HG03565 (cell line): ENCODE measurements around the gene PHLPP1.

ENCODE experiments used
- ATAC-seq: cut with Tn5 transposase; IDR thresholded peaks from one replicate; pipeline ENCODE4 v1.9.1; 2021; ENCODE audit warnings: mild to moderate bottlenecking, moderate library complexity; ENCODE audit not compliant: unreplicated experiment

The PHLPP1 gene

DNA sequence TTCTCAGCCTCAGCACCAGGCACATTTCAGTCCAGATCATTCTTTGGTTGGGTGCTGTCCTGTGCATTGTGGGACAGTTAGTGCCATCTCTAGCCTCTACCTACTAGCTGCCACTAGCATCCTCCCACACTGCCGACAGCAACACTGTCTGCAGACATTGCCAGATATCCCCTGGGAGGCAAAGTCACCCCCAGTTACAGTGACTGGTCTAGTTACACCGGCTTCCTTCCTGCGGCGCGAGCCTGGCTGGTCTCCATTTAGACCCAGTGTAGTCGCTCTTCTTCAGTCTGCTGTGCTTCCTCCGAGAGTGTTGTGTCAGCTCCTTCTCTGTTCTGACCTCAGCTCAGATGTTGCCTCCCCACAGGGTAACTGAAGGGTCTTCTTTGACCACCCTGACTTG is 283.1 kb downstream of the PHLPP1 start:
- ATAC-seq: no peak

- no peak for ATAC-seq
Measured at GRCh38 chr18:62999392-62999791, 284.1 kb downstream of the PHLPP1 start.

- ATAC-seq: no peak
Measured at GRCh38 chr18:62999921-63000320, 284.6 kb downstream of the PHLPP1 start.

DNA sequence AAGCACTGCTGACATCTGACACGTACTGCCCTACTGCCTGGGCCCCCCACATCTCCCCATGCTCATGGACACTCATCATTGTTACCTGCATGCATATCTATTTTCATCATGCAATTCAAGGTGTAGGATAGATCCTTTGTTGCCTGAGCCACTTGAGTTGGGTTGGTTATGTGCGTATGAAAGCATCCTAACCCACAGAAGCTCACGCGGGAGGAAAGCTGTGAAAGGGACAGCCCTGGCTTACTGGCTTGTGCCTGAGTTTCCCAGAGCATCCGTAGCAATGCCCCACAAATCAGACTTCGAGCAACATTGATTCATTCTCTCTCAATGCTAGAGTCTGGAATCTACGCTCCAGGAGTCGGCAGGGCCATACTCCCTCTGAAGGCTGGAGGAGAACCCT is 285.5 kb downstream of the PHLPP1 start:
- ATAC-seq: no peak

GRCh38 chr18:63001861-63002260 is 286.5 kb downstream of the PHLPP1 start:
- no peak for ATAC-seq

DNA sequence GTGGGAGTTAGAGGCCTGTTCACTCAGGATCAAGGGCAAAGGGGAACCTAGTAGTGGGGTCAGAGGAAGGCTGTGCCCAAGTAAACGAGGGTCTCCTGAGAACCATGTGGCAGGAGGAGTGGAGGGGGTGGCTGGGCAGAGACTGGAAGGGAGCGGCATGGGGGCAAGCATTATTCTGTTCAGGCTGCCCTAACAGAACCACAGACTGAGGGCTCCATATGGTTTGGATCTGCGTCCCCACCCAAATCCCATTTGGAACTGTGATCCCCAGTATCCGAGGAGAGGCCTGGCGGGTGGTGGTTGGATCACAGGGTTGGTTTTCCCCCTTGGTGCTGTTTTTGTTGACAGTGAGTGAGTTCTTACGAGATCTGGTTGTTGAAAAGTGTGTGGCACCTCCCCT is 287.0 kb downstream of the PHLPP1 start:
- ATAC-seq: no peak

GRCh38 chr18:63002803-63003445 is 287.6 kb downstream of the PHLPP1 start:
- ATAC-seq: no peak

- ATAC-seq: no peak
Measured at GRCh38 chr18:63003899-63004298, 288.6 kb downstream of the PHLPP1 start.

DNA sequence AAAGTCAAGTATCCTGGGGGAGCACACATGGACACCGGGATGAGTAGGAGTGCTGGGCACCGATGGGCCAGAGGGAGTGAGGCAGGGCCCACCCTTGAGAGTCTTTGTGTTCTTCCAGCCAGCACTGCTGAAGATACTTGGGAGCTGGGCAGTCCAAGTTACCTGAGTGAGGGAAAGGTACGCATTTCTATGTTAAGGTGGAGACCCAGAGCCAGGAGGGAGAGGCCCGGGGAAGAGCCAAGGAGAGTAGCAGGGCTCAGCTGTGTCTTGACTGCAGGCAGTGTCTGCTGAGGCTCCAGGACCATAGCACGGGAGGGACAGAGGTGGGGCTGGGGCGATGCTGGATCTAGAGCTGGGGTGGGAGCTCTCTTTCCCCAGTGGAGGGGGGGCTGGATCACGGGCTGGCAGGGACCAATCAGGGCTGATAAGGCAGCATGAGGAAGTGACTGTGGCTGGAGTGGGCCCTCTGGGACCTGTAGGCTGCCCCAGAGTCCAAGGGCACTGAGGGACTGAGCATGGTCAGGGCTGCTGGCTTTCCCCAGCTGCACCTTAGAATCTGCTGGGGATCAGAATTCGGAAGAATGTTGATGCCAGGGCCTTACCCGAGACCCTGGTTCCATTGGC is 289.2 kb downstream of the PHLPP1 start:
- no peak for ATAC-seq

GRCh38 chr18:63005306-63005705 is 290.0 kb downstream of the PHLPP1 start:
- ATAC-seq: no peak

GRCh38 chr18:63007231-63007630 is 291.9 kb downstream of the PHLPP1 start:
- ATAC-seq: no peak

DNA sequence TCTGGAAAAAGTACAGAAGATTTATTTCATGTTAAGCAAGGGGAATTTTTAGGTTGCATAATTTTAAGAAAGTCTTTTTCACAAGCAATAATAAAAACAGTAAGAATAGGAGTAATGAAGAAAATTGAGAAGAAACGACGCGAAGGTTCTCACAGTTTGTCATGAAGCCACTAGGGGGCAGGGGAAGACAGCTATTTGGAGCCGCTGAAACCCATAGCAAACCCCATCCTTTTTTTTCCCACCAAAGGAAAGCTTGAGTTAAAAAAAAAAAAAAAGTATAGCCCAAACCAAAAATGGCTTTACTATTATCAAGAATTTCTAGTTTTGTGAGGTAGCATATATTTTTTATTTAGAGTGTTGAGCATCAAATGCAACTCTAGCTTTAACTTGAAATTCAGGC is 300.9 kb downstream of the PHLPP1 start:
- ATAC-seq: no peak

- ATAC-seq: no peak
Measured at GRCh38 chr18:63017076-63017475, 301.7 kb downstream of the PHLPP1 start.

- ATAC-seq: no peak
Measured at GRCh38 chr18:63017977-63018376, 302.6 kb downstream of the PHLPP1 start.

DNA sequence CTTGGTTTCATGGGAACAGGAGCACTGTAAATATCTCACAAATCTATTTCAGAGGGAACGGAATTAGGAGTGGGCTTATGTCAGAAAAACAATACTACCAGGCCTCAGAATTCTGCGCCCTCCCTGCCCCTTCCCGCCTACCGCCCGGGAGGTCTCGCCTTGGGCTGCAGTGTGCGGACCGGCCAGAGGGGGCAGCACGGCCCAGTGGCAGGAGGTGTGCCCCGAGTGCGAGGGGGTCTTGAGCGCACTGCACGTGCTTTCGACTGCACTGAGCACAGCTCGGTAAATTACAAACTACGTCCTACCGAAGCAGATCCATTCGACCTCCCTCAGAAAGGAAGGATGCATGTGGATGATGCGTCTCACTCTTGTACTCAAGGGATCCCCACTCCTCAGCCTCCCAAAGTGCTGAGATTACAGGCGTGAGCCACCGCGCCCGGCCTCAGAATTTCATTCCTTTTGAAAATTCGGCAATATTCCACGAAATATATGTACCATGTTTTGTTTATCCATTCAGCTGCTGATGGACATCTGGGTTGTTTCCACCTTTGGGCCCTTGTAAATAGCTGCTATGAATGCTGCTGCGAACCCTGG is 307.2 kb downstream of the PHLPP1 start:
- no peak for ATAC-seq

- ATAC-seq: no peak
Measured at GRCh38 chr18:63025251-63026090, 310.1 kb downstream of the PHLPP1 start.

- no peak for ATAC-seq
Measured at GRCh38 chr18:63028380-63028779, 313.0 kb downstream of the PHLPP1 start.
